SW480 (cell line): ENCODE data around the gene C4orf17.

ENCODE experiments used
- DNase-seq: peaks from one replicate; pipeline ENCODE4 v3.0.0-alpha.2; 2016; ENCODE audit warnings: low spot score

C4orf17 gene

GRCh38 chr4:99537674-99538073 is 26.9 kb downstream of the C4orf17 start:
- DNase-seq, result no peak

- DNase-seq, result no peak
Measured at GRCh38 chr4:99540277-99540939, 29.6 kb downstream of the C4orf17 start.

GRCh38 chr4:99552872-99553271 is 42.1 kb downstream of the C4orf17 start:
- no peak for DNase-seq

GRCh38 chr4:99563310-99564186 is 52.7 kb downstream of the C4orf17 start, which contains the start of gene TRMT10A:
Gene TRMT10A (minus strand): TSS chr4:99564039. CDS start chr4:99559338, 4,701 bp downstream.
- peak; percentile 96 for DNase-seq

- DNase-seq, result no peak
Measured at GRCh38 chr4:99564921-99565320, 54.1 kb downstream of the C4orf17 start.

GRCh38 chr4:99571883-99572282 is 61.1 kb downstream of the C4orf17 start:
- no peak for DNase-seq

GRCh38 chr4:99572527-99573240 is 61.9 kb downstream of the C4orf17 start:
- no peak for DNase-seq

- DNase-seq, result no peak
Measured at GRCh38 chr4:99573735-99574368, 63.0 kb downstream of the C4orf17 start.

- DNase-seq, result no peak
Measured at GRCh38 chr4:99574530-99575324, 63.9 kb downstream of the C4orf17 start, which contains the start of gene MTTP. Gene MTTP (plus strand): TSS chr4:99574824. CDS start chr4:99574910, 86 bp downstream.

- DNase-seq, result no peak
Measured at GRCh38 chr4:99578714-99579113, 67.9 kb downstream of the C4orf17 start.

GRCh38 chr4:99585516-99585915 is 74.7 kb downstream of the C4orf17 start:
- DNase-seq, result peak; percentile 1

GRCh38 chr4:99586322-99586721 is 75.5 kb downstream of the C4orf17 start:
- DNase-seq, result no peak

GRCh38 chr4:99586797-99587196 is 76.0 kb downstream of the C4orf17 start:
- no peak for DNase-seq

- DNase-seq, result no peak
Measured at GRCh38 chr4:99587309-99587708, 76.5 kb downstream of the C4orf17 start.

GRCh38 chr4:99587803-99588202 is 77.0 kb downstream of the C4orf17 start:
- no peak for DNase-seq

- no peak for DNase-seq
Measured at GRCh38 chr4:99591757-99592156, 80.9 kb downstream of the C4orf17 start.
